ENCODE measurements around the gene ADIPOR2.

DNA sequence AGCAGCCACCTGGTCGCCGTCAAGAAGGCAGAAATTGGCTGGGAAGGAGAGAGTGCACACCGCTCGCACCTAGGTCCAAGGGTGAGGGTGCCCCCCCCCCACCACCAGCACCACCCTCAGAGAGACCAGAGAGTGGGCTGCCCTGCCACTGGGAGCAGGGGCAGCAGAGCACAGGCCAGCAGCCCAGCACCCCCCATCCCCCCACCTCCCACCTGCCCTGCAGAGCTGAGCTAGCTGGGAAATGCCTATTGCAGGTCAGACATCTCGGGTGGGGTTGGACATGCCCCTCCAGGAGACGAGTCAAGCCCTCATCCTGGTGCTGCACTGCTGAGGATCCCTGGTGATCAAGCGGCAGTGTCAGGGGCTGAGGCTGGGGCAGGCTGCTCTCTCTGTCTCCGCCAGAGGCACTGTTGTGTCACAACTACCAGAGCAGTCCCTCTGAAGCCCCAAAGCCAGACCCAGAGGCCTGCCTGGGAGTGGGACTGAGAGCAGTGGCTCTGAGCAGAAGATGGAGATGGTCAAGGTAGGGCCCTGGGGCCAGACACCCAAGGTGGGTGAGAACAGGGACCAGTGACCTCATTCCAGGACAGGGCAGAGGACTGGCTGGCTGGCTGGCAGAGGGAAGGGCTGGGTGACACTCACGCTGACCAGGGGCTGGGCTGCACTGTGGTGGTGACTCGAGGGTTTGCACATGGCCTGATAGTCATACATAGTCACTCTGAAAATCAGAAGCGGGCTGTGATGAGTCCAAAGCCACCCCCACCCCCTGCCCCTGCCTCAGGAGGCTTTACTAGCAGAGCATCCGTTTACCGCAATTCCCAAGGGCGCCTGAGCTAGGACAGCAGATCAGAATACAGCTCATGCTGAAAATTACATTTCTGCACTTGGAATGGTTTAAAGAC, 109.8 kb downstream of the ADIPOR2 start:
- TF ChIP-seq ZNF274 (IDR thresholded peaks at IDR 0.05; ENCODE audit: low read depth, low read length) (no peak), SUZ12 (IDR thresholded peaks at IDR 0.05; ENCODE audit: extremely low read depth, insufficient read depth, insufficient read length) (no peak), YY1 (IDR thresholded peaks at IDR 0.05; ENCODE audit: insufficient read depth, insufficient read length) (no peak)
